SK-N-DZ (cell line): ENCODE results near the gene GABRA1. TPM values are rescaled to one million over a fixed set of nuclear protein-coding genes. Genes with fewer than 3 reads are reported as not detected.

Experiments used
- DNase-seq: peaks from one replicate; pipeline ENCODE4 v3.0.0-alpha.2; 2015; ENCODE audit warnings: low spot score
- polyA plus RNA-seq, 2 experiments: library from polyadenylated mRNA; depleted of rRNA; stranded (reverse); fragments of >200 nt; gene quantifications; 2 replicates each; pipeline ENCODE4 v1.2.3, GENCODE V29; 2014

GABRA1 gene
- not detected in 2 replicates for polyA plus RNA-seq (2014; cell fraction: cytosol; rRNA removed)
- not detected in 2 replicates for polyA plus RNA-seq (2014; cell fraction: nucleus; rRNA removed)

- peak; percentile 9 for DNase-seq
These were observed at the start of gene GABRA1 for GRCh38 chr5:161847941-161848391. GABRA1 (plus strand) TSS chr5:161848120; CDS start chr5:161850811, 2,691 bp downstream.

- peak; percentile 7 for DNase-seq
These were observed 48.6 kb upstream of the GABRA1 start for GRCh38 chr5:161799316-161799715.

- DNase-seq: no peak
These were observed 43.7 kb upstream of the GABRA1 start for GRCh38 chr5:161804263-161804662.

GRCh38 chr5:161846746-161847145 is 1.2 kb upstream of the GABRA1 start:
- no peak for DNase-seq

- DNase-seq: no peak
These were observed 473 bp upstream of the GABRA1 start for GRCh38 chr5:161847447-161847846.

- no peak for DNase-seq
These were observed 2.6 kb downstream of the GABRA1 start for GRCh38 chr5:161850491-161850890.

- peak; percentile 3 for DNase-seq
These were observed 3.9 kb downstream of the GABRA1 start for GRCh38 chr5:161851691-161852299.

GRCh38 chr5:161857358-161857757 is 9.4 kb downstream of the GABRA1 start:
- no peak for DNase-seq

GRCh38 chr5:161863259-161863658 is 15.3 kb downstream of the GABRA1 start:
- DNase-seq: no peak

- no peak for DNase-seq
These were observed 15.9 kb downstream of the GABRA1 start for GRCh38 chr5:161863811-161864210.

- no peak for DNase-seq
These were observed 17.6 kb downstream of the GABRA1 start for GRCh38 chr5:161865510-161865909.

GRCh38 chr5:161889971-161890370 is 42.1 kb downstream of the GABRA1 start:
- DNase-seq: no peak

- DNase-seq: no peak
These were observed 47.6 kb downstream of the GABRA1 start for GRCh38 chr5:161895514-161895913.

GRCh38 chr5:161897033-161897432 is 49.1 kb downstream of the GABRA1 start:
- DNase-seq: no peak

- no peak for DNase-seq
These were observed 51.7 kb downstream of the GABRA1 start for GRCh38 chr5:161899590-161899989.

- no peak for DNase-seq
These were observed 53.1 kb downstream of the GABRA1 start for GRCh38 chr5:161900981-161901380.

GRCh38 chr5:161921781-161922180 is 73.9 kb downstream of the GABRA1 start:
- DNase-seq: no peak

- DNase-seq: no peak
These were observed 76.3 kb downstream of the GABRA1 start for GRCh38 chr5:161924270-161924669.

- DNase-seq: no peak
These were observed 78.0 kb downstream of the GABRA1 start for GRCh38 chr5:161925960-161926359.

- DNase-seq: no peak
These were observed 86.6 kb downstream of the GABRA1 start for GRCh38 chr5:161934486-161934885.

- DNase-seq: no peak
These were observed 97.1 kb downstream of the GABRA1 start for GRCh38 chr5:161944974-161945373.

- DNase-seq: no peak
These were observed 99.0 kb downstream of the GABRA1 start for GRCh38 chr5:161946911-161947310.
